Superior temporal gyrus (tissue), 1 donor: ENCODE data around the gene PNMA3.
"Not testable (repeated sequence)": the region's sequence is repeated elsewhere in the genome, so short reads cannot be mapped to it uniquely, and the experiment has no call there.

Experiments used
- DNase-seq: peaks from one replicate; pipeline ENCODE4 v3.0.0-alpha.2; 2016; ENCODE audit errors: extremely low spot score

Gene PNMA3

DNA sequence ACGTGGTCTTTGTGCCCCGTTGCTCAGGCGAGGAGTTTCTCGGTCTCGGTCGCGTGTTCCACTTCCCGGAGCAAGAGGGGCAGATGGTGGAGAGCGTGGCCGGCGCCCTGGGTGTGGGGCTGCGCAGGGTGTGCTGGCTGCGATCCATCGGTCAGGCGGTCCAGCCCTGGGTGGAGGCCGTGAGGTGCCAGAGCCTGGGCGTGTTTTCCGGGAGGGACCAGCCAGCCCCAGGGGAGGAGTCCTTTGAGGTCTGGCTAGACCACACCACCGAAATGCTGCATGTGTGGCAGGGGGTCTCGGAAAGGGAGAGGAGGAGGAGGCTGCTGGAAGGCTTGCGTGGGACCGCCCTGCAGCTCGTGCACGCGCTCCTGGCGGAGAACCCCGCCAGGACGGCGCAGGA is 17.1 kb downstream of the PNMA3 start:
- DNase-seq: not testable (repeated sequence)

- no peak for DNase-seq
Observed at GRCh38 chrX:153074262-153074899, 18.1 kb downstream of the PNMA3 start.

GRCh38 chrX:153074935-153075334 is 18.7 kb downstream of the PNMA3 start:
- no peak for DNase-seq

- DNase-seq: no peak
Observed at GRCh38 chrX:153075366-153075765, 19.1 kb downstream of the PNMA3 start.

DNA sequence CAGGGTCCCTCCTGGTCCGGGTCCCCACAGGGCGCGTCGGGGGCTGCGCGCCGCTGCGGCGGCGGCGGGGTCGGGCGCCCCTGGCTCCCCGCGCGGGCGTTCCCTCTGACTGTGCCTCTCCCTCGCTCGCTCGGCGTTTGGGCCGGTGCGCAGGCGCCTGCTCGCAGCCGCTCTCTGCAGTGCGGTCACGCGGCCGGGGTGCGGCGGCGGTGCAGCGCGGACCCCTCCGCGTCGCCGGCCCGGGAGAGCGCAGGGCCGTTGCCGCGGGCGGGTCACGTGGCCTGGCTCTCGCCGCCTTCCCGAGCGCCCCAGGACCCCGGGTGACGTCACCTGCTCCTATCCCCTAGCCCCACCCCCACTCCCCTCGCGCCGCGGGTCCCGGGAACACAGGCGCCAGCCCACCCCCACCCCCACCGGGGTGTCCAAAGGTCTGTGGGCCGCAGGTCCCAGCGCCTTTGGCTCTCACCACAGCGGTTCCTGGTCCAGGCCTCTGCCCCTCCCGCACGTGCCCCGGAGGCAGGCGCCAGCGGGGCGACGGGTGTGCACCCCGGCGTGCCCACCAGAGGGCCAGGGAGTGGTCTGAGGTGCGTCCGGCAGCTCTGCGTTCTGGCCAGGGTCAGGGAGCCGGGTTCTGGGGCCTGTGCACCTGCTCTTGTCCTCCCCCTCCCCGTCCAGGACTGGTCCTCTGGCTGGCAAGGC is 21.3 kb downstream of the PNMA3 start:
- DNase-seq: not testable (repeated sequence)

DNA sequence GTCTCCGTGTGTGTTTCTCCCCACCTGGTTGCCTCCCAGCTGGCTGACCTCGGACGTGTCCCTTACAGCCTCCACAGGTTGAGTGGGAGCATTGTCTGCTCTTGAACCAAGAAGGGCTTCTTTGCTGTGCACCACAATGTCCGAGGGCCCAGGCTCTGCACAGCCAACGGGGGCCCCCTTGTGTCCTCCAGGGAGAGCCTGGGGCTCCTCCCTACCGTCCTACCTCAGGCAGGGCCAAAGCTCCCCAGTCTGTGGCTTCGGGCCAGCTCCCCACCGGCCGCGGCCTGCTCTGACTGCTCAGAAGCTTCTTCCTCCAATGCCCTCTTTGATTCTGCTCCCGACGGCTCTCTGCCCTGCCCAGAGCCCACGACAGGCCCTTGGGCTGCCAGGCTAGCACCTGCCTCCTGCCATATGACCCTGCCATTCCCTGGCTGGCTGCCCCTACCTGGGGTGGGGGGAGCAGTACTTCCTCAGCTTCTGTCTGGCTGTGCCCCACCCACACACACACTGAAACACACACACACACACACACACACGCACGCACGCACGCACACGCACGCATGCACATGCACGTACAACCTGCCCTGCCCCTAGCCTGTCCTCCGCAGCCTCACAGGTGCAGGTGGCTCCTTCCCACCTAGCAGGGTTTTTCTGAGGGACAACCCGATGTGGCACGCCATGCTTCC is 27.1 kb downstream of the PNMA3 start:
- DNase-seq: not testable (repeated sequence)

GRCh38 chrX:153102418-153102817 is 46.1 kb downstream of the PNMA3 start:
- DNase-seq: no peak

GRCh38 chrX:153104959-153105358 is 48.7 kb downstream of the PNMA3 start:
- DNase-seq: not testable (repeated sequence)

GRCh38 chrX:153106092-153106801 is 50.0 kb downstream of the PNMA3 start:
- DNase-seq: not testable (repeated sequence)
